ENCODE measurements around the gene PHLDB1.

PHLDB1 gene

GRCh38 chr11:118660681-118661424 is 53.4 kb downstream of the PHLDB1 start:
- no peak for DNase-seq
- Histone ChIP-seq H3K4me3 (ENCODE audit: low read depth in 1 of 2, low read length in 2 of 2) (no peak overlapping the region), H3K27me3 (ENCODE audit: insufficient read depth, low read length, poor library complexity) (peaks cover 6% of the 10 kb centered on the region), H2AFZ (ENCODE audit: low read depth, low read length) (no peak overlapping the region), H3K9me3 (ENCODE audit: insufficient read depth, low read length, severe bottlenecking) (no peaks in the 10 kb centered on the region), H3K79me2 (ENCODE audit: insufficient read depth, low read length) (no peaks in the 10 kb centered on the region), H3K27ac (ENCODE audit: low read length) (no peak overlapping the region), H3K4me2 (ENCODE audit: insufficient read depth, low read length) (no peak overlapping the region), H3K4me1 (ENCODE audit: insufficient read depth, low read length) (peaks cover 9% of the 10 kb centered on the region), H3K9ac (ENCODE audit: low read depth, low read length) (no peak overlapping the region), H3K36me3 (ENCODE audit: insufficient read depth, low read length) (no peaks in the 10 kb centered on the region), H4K20me1 (ENCODE audit: insufficient read depth, low read length) (no peaks in the 10 kb centered on the region; the same call in 1 of the 2 replicates)
- ATAC-seq (ENCODE audit: insufficient read depth, low read depth): no peak
- TF ChIP-seq EZH2 (IDR thresholded peaks at IDR 0.05; ENCODE audit: borderline replicate concordance, low read depth, low read length, severe bottlenecking) (no peak), CTCF (IDR thresholded peaks at IDR 0.05; ENCODE audit: borderline replicate concordance, extremely low read depth, low read length, poor library complexity, severe bottlenecking) (no peak)

GRCh38 chr11:118661425-118662301 is 54.2 kb downstream of the PHLDB1 start:
- no peaks in the 10 kb centered on the region for H3K79me2 ChIP-seq (ENCODE audit: insufficient read depth, low read length)
- no peak overlapping the region for H3K9ac ChIP-seq (ENCODE audit: low read depth, low read length)
- H3K4me2 ChIP-seq (ENCODE audit: insufficient read depth, low read length): no peak overlapping the region
- peaks cover 6% of the 10 kb centered on the region for H3K27me3 ChIP-seq (ENCODE audit: insufficient read depth, low read length, poor library complexity)
- H2AFZ ChIP-seq (ENCODE audit: low read depth, low read length): no peak overlapping the region
- H3K36me3 ChIP-seq (ENCODE audit: insufficient read depth, low read length): no peaks in the 10 kb centered on the region
- H4K20me1 ChIP-seq (ENCODE audit: insufficient read depth, low read length): no peaks in the 10 kb centered on the region; the same call in 1 of the 2 replicates
- H3K4me3 ChIP-seq (ENCODE audit: low read depth in 1 of 2, low read length in 2 of 2): no peak overlapping the region
- H3K27ac ChIP-seq (ENCODE audit: low read length): no peak overlapping the region
- peaks cover 9% of the 10 kb centered on the region for H3K4me1 ChIP-seq (ENCODE audit: insufficient read depth, low read length)
- ATAC-seq (ENCODE audit: insufficient read depth, low read depth): no peak
- no peak for DNase-seq
- TF ChIP-seq EZH2 (IDR thresholded peaks at IDR 0.05; ENCODE audit: borderline replicate concordance, low read depth, low read length, severe bottlenecking): no peak
- no peak for TF ChIP-seq CTCF (IDR thresholded peaks at IDR 0.05; ENCODE audit: borderline replicate concordance, extremely low read depth, low read length, poor library complexity, severe bottlenecking)
- no peaks in the 10 kb centered on the region for H3K9me3 ChIP-seq (ENCODE audit: insufficient read depth, low read length, severe bottlenecking)

GRCh38 chr11:118662401-118663271 is 55.2 kb downstream of the PHLDB1 start:
- ATAC-seq (ENCODE audit: insufficient read depth, low read depth) (no peak), DNase-seq (no peak)
- H2AFZ ChIP-seq (ENCODE audit: low read depth, low read length): no peak overlapping the region
- no peaks in the 10 kb centered on the region for H3K79me2 ChIP-seq (ENCODE audit: insufficient read depth, low read length)
- H3K4me3 ChIP-seq (ENCODE audit: low read depth in 1 of 2, low read length in 2 of 2): no peak overlapping the region
- no peak overlapping the region for H3K4me2 ChIP-seq (ENCODE audit: insufficient read depth, low read length)
- no peak overlapping the region for H3K9ac ChIP-seq (ENCODE audit: low read depth, low read length)
- TF ChIP-seq EZH2 (IDR thresholded peaks at IDR 0.05; ENCODE audit: borderline replicate concordance, low read depth, low read length, severe bottlenecking) (no peak), CTCF (IDR thresholded peaks at IDR 0.05; ENCODE audit: borderline replicate concordance, extremely low read depth, low read length, poor library complexity, severe bottlenecking) (no peak)
- peaks cover 9% of the 10 kb centered on the region for H3K4me1 ChIP-seq (ENCODE audit: insufficient read depth, low read length)
- no peaks in the 10 kb centered on the region for H3K36me3 ChIP-seq (ENCODE audit: insufficient read depth, low read length)
- H3K9me3 ChIP-seq (ENCODE audit: insufficient read depth, low read length, severe bottlenecking): no peaks in the 10 kb centered on the region
- H4K20me1 ChIP-seq (ENCODE audit: insufficient read depth, low read length): no peaks in the 10 kb centered on the region; the same call in 1 of the 2 replicates
- peaks cover 6% of the 10 kb centered on the region for H3K27me3 ChIP-seq (ENCODE audit: insufficient read depth, low read length, poor library complexity)
- no peak overlapping the region for H3K27ac ChIP-seq (ENCODE audit: low read length)

All from DND-41 (cell line).